HG02678 (cell line): Measurements from ENCODE around the gene CMSS1.

Source experiments
- ATAC-seq: cut with Tn5 transposase; IDR thresholded peaks from one replicate; pipeline ENCODE4 v1.9.1; 2021; ENCODE audit warnings: mild to moderate bottlenecking, moderate library complexity; ENCODE audit not compliant: unreplicated experiment

Gene CMSS1

DNA sequence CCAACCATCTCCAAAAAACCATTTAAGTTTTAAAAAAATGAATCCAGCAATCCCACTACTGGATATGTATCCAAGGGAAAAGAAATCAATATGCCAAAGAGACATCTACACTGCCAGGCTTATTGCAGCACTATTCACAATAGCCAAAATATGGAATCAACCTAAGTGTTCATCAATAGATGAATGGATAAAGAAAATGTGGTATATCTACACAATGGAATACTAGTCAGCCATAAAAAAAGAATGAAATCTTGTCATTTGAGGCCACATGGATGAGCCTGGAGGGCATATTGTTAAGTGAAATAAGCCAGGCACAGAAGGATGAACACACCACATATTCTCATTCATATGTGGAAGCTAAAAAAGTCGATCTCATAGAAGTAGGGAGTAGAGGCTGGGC is 160.6 kb downstream of the CMSS1 start:
- no peak for ATAC-seq

DNA sequence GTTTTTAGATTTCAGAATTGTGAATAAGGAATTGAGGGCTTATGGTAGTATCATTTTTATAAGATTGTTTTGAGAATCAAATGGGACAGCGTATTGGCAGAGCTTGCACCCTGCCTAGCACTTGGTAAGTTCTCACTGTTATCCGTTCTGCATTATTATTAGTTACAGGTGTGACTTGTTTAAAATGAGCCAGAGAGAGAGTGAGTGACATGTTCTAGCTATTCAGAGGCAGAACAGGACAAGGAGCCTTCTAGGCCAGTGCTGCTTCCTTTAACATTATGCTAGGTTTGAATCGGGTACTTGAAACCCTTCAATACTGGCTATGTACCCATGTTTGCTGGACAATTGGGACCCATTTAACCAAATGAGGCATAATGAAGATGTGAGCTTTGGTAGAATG is 162.9 kb downstream of the CMSS1 start:
- no peak for ATAC-seq

- no peak for ATAC-seq
These were observed 163.5 kb downstream of the CMSS1 start for GRCh38 chr3:99981138-99981537.

- no peak for ATAC-seq
These were observed 165.0 kb downstream of the CMSS1 start for GRCh38 chr3:99982650-99983049.

DNA sequence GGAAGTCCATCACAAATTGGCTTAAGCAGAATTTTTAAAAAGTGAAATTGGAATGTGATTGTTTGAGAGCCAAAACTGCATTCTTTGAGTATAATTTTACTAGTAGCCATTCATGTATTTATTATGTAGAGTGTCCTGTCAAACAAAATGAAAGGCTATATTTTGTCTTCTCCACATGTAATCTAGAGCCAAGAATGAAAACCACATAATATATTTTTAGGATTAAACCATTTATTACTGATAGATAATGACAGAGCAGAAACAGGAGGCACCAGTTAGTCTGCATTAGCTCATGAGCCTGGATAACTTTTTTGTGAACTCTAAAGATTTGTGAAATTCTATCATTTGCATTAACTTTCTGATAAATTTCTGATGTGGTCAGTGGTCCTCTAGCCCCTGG is 166.5 kb downstream of the CMSS1 start:
- no peak for ATAC-seq

DNA sequence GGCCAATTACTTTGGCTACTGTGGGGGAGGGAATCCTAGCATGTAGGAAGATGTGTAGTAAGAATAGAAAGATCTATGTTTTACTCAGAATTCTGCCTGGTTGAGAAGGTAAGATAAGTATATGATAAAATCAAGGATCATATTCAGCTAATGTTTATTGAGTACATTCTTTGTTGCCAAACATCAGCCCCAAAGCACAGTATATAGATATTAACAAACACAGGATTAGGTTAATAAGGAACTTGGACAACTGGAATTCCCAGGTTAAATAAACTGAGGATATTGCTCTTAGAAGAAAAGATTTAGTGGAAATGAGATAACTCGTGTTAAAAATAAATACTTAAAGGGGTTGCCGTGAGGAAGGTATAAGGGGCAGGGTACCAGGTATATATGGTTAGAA is 167.0 kb downstream of the CMSS1 start:
- ATAC-seq, result no peak

DNA sequence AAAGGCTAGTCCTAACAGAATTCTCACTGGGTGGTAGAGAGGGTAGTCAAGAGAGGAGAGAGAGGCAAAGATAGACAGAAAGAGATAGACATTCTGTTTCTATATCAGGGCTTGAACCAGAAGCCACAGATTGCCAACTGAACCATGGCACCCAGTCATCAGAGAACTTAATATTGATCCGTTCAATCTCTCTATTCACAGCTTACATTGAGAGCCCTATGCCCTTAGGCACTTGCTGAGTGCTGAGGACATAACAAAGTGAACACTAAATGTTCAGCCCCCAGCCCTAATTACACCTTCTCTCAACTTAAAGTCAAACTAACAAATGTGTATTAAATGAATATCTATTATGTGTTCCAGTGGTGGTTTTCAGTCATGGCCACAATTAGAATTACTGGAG is 172.5 kb downstream of the CMSS1 start:
- ATAC-seq, result no peak

- ATAC-seq, result no peak
These were observed 179.6 kb downstream of the CMSS1 start for GRCh38 chr3:99997293-99997692.

- no peak for ATAC-seq
These were observed 181.9 kb downstream of the CMSS1 start for GRCh38 chr3:99999536-99999935.

- no peak for ATAC-seq
These were observed 183.4 kb downstream of the CMSS1 start for GRCh38 chr3:100001083-100001482.

DNA sequence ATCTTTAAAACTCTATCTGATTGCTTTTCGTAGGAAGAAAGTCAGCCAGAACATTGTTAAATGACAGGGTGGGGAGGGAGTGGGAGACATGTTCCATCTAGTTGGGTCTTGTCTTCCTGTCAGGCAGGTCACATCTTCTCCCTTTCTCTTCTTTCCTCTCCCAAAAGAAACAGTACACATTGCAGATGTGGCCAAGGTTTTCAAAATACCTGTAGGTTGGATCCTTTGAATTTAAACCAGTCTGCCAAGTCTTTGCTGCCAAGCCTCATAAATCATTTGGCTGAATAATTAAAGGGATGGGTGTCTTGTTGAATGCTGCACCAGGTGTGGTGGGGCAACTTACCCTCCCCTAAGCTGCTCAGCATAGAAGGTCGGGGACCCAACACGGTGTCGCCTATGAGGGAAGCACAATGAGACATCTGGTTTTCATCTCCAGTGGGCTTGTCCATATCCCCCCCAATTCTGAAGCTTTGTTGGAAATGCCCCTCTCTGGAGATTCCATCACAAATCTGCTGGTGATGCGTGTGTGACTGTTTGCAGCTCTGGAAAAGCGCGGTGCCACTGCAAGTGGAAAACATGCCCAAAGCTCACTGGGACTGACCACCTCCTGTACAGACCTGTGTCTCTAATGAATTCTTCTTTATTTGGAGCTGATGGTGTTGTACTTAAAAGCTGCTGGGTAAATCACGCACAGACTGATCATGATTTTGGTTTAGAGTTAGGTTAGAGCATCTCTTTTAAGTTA is 184.0 kb downstream of the CMSS1 start:
- no peak for ATAC-seq

- ATAC-seq, result no peak
These were observed 185.1 kb downstream of the CMSS1 start for GRCh38 chr3:100002599-100003350.

DNA sequence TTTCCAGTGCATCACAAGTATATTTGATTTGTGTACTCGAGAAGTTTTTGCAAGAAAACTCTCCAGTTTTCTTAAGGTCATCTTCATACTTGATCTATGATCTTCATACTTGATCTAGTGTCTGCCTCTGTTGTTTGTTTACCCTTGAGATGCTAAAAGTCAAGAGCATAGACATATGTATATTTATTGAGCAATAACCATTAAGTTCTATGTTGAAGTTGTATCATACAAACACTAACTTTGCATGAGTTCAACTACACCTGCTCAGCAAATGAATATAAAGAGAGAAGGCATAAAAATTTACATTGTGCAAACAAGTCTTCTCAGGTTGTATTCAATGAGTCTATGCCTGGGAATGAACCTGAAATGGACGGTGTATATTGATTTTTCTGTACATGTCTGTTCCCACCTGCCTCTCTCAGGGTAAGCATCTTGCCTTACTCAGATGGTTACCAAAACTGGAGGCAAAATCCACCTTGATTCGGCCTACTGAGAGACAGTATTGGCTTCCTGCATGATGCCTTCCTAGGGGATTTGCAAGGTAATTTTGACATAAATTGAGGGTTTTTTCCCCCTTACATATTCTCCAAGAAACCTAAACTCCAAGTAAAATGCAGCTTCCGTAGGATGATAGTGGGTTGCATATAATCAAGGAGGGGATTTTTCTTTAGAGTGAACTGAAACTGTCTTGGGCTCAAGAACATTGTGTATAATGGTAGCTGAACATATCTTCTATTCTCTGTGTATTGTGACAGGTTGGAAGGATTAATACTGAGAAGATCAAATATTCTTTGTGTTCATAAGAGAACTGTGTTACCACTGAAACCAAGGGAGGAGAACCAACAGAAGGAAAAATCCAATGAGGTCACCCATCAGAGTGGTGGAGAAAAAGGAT is 186.2 kb downstream of the CMSS1 start:
- peak; percentile 55 for ATAC-seq

- ATAC-seq, result no peak
These were observed 187.3 kb downstream of the CMSS1 start for GRCh38 chr3:100004931-100005330.

- ATAC-seq, result no peak
These were observed 188.2 kb downstream of the CMSS1 start for GRCh38 chr3:100005665-100006393.

DNA sequence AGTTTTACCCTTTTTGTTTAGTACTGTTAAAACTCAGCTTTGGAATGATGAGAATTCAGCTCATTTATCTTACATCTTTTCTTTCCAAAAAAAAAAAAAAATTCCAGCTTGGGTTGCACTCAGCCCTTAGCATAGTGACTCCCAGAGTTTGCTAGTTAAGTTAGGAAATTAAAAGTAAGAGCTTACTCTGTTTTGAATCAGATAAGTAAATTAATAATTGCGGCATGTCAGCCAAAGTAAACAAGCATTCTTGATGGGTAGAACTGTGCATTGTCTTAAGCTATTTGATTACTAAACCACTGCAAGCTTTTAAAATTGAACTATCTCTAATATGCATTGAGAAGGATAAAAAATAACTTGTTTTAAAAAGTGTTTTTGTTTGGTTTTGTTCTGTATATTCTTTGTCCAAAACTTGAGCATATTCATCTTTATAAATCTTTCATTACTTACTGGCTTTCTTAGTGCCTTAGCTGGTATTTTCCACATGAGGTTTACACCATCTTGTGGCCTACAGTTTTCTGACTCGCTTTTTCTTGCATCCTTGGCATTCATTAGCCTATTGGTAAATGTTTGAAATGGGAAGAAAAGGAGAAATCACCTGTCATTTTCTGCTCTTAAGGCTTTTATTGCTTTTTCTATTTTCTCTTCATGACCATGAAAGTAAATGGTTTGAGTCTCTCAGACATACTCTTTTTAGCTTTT is 189.1 kb downstream of the CMSS1 start:
- ATAC-seq, result no peak

GRCh38 chr3:100007313-100007712 is 189.7 kb downstream of the CMSS1 start:
- no peak for ATAC-seq

- ATAC-seq, result no peak
These were observed 190.5 kb downstream of the CMSS1 start for GRCh38 chr3:100008081-100008698.

DNA sequence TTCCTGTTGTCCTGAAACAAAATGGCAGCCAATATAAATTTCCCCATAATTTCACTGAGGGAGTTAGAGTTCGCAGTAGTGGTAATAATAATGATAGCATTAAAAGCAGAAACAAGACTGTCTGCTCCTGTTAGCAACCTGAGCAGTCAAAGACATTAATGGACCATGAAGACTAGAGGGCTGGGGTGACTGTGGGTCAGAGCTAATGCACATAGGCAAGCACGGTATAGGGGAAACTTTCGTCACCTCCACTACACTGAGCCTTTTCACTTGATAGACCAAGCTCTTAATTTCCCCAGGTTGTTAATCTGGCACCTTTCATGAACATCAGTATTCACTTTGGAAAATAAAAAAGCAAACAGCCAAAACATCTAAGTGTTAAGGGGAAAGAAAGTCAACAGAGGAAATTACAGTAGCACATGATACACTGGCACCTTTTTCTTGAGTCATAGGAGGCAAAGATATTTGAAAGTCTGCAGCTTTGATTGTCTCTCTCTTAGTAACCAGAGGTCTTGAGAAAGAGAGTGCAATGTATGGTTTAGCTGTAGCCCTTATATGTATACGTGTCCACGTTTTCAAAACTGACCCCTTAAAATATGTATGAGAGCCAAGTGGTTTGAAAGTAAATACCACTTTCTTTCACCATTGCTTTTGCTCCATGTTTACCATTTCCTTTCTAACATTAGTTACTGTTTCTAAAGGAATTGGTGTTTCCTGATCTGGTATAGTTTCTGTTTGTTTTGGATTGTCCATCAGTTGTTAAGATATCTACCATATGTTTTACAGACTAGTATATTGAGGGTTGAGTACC is 191.8 kb downstream of the CMSS1 start:
- ATAC-seq, result no peak
